K562 (cell line): ENCODE results near the gene VPS4A. TPM values are rescaled to one million over a fixed set of nuclear protein-coding genes. Genes with fewer than 3 reads are reported as not detected.

Experiments
- ATAC-seq: fragments of 200-7000 bp; cut with Tn5 transposase; 3 replicates; pipeline ENCODE4 v1.9.1; 2020; ENCODE audit warnings: moderate library complexity
- BruUV-seq: library from RNA; stranded (reverse); fragments of 400-500 nt; replicated peaks from 2 replicates; lab custom pipeline; 2021; lab: Mats Ljungman, UMichigan
- CTCF ChIA-PET: fragments of 300-600 bp; formaldehyde crosslinking; extraction: SDS; loops from one replicate; lab custom pipeline; 2021; ENCODE audit warnings: low intra/inter-chr PET ratio; lab: Yijun Ruan, JAX
- POLR2A ChIA-PET: fragments of 300-600, 350-650 bp; sonication (Branson Sonifier 250); formaldehyde crosslinking; extraction: SDS; loops from one replicate; lab custom pipeline; 2021; ENCODE audit warnings: antibody characterized with exemption, inconsistent platforms; lab: Yijun Ruan, JAX
- DNase-seq, 4 experiments: peaks; one replicate each; pipeline versions ENCODE4 v3.0.0 to v3.0.0-alpha.2; 2011 to 2018; ENCODE audit warnings: low spot score in 3 of 4, mixed read lengths in 3 of 4; ENCODE audit errors: extremely low read depth in 1 of 4
- FAIRE-seq: peaks from 2 replicates; lab custom pipeline; 2011; peaks lifted over from hg19 to GRCh38; lab: Jason Lieb, UNC
- H2AFZ ChIP-seq: 2 replicates; pipeline ENCODE4 v1.6.0; 2011; ENCODE audit warnings: low read depth, low read length, control low read depth, inconsistent platforms
- H3K27ac ChIP-seq: fragments of 200-600 bp; 3 replicates; pipeline ENCODE4 v1.8.0; 2011; ENCODE audit warnings: low read depth, mild to moderate bottlenecking, control low read depth, inconsistent platforms, low read length, moderate library complexity, mixed read lengths; ENCODE audit errors: extremely low read depth
- H3K27me3 ChIP-seq, 2 experiments: fragments of 300-600 bp in 1 of 2; 2 replicates in 1 of 2; 3 replicates in 1 of 2; pipeline versions ENCODE4 v1.6.0 to v1.8.0; 2011; ENCODE audit warnings: inconsistent platforms in 2 of 2, low read length in 2 of 2, mild to moderate bottlenecking in 1 of 2, mixed read lengths in 1 of 2, moderate library complexity in 1 of 2; ENCODE audit not compliant: control insufficient read depth in 2 of 2, insufficient read depth in 2 of 2
- H3K36me3 ChIP-seq: fragments of 300-600 bp; 3 replicates; pipeline ENCODE4 v1.8.0; 2011; ENCODE audit warnings: mild to moderate bottlenecking, low read length, inconsistent platforms; ENCODE audit not compliant: control insufficient read depth, insufficient read depth
- H3K4me1 ChIP-seq, 2 experiments: fragments of 200-600 bp in 1 of 2; replicated peaks in 1 of 2; 2 replicates in 1 of 2; 3 replicates in 1 of 2; pipeline versions ENCODE4 v1.5.1 to v1.8.0; 2011; ENCODE audit warnings: inconsistent platforms in 2 of 2, low read length in 2 of 2, mild to moderate bottlenecking in 1 of 2, mixed read lengths in 1 of 2, moderate library complexity in 1 of 2; ENCODE audit not compliant: control insufficient read depth in 2 of 2, insufficient read depth in 2 of 2
- H3K4me2 ChIP-seq: 2 replicates; pipeline ENCODE4 v1.6.1; 2011; ENCODE audit warnings: low read length, control low read depth, inconsistent platforms, mixed read lengths; ENCODE audit not compliant: insufficient read depth
- H3K4me3 ChIP-seq: fragments of 200-600 bp; sonication (generic), shearing (Covaris generic); 2 replicates; pipeline ENCODE4 v1.5.1; 2016; ENCODE audit warnings: control low read depth, inconsistent platforms
- H3K79me2 ChIP-seq: fragments of 200-600 bp; 3 replicates; pipeline ENCODE4 v1.8.0; 2011; ENCODE audit warnings: low read length, inconsistent platforms; ENCODE audit not compliant: control insufficient read depth, insufficient read depth
- H3K9ac ChIP-seq, 2 experiments: 2 replicates each; pipeline versions ENCODE4 v1.6.0 to v1.6.1; 2011; ENCODE audit warnings: low read depth in 2 of 2, low read length in 2 of 2, control low read depth in 1 of 2, inconsistent platforms in 1 of 2, mild to moderate bottlenecking in 1 of 2, mixed read lengths in 1 of 2; ENCODE audit not compliant: insufficient read depth in 1 of 2
- H3K9me1 ChIP-seq: one replicate; pipeline ENCODE4 v1.6.0; 2011; ENCODE audit warnings: inconsistent platforms, mild to moderate bottlenecking, low read length, moderate library complexity; ENCODE audit not compliant: control insufficient read depth, insufficient read depth
- H3K9me3 ChIP-seq: replicated peaks from 2 replicates; pipeline ENCODE4 v1.5.1; 2011; ENCODE audit warnings: low read depth, low read length, inconsistent platforms; ENCODE audit not compliant: control insufficient read depth, insufficient read depth
- H4K20me1 ChIP-seq: replicated peaks from 2 replicates; pipeline ENCODE4 v1.6.1; 2011; ENCODE audit warnings: low read length, inconsistent platforms, mixed read lengths; ENCODE audit not compliant: control insufficient read depth, insufficient read depth
- KAT7 ChIP-seq: sonication (generic); formaldehyde crosslinking; IDR thresholded peaks from 2 replicates; pipeline ENCODE4 v1.8.0; 2022; ENCODE audit warnings: missing genetic modification reagents, mild to moderate bottlenecking, borderline replicate concordance
- TEAD1 ChIP-seq, 2 experiments: fragments of 450-650 bp in 1 of 2; sonication (generic) in 1 of 2; formaldehyde crosslinking; IDR thresholded peaks; 2 replicates each; pipeline versions ENCODE4 v1.4.0 to v1.8.0; 2020 to 2022; ENCODE audit warnings: mild to moderate bottlenecking in 2 of 2, missing genetic modification reagents in 1 of 2
- WGBS: fragments of 100-300 bp; shearing (Covaris generic); methylation state at CpG from one replicate; pipeline ENCODE4 v1.1.6; 2016; ENCODE audit warnings: low coverage, mixed read lengths; ENCODE audit not compliant: insufficient coverage; ENCODE audit errors: missing lambda C conversion rate; 5-methylcytosine and 5-hydroxymethylcytosine counted together
- in situ Hi-C: fragments of 300-500 bp; cut with MboI; formaldehyde crosslinking; loops from 4 replicates; pipeline ENCODE4 v1.15.0; 2018; ENCODE audit warnings: inconsistent platforms, mixed read lengths
- intact Hi-C: fragments of 100-400 bp; cut with micrococcal nuclease; formaldehyde crosslinking; loops from 2 replicates; pipeline ENCODE4 v1.14.2; 2022
- polyA plus RNA-seq, 8 experiments: library from polyadenylated mRNA; depleted of rRNA in 4 of 8; stranded (reverse) in 5 of 8; unstranded in 3 of 8; fragments of >200 nt; fragmentation: Nextera tagmentation in 2 of 8; fragmentation: Illumina TruSeq in 1 of 8; extraction: Ambion mirVana in 2 of 8; extraction: Trizol in 1 of 8; gene quantifications; 2 replicates each; pipeline versions ENCODE4 v1.2.1 to v1.2.3, GENCODE V29; 2011 to 2014; ENCODE audit warnings: inconsistent platforms in 1 of 8, missing spikeins in 1 of 8
- total RNA-seq, 7 experiments: library from RNA; depleted of rRNA in 6 of 7; stranded (reverse); fragments of >200 nt in 6 of 7; fragmentation: Illumina TruSeq in 2 of 7; extraction: Trizol in 2 of 7; gene quantifications; 2 replicates each; pipeline versions ENCODE4 v1.2.1 to v1.2.3, GENCODE V29; 2011 to 2021; ENCODE audit warnings: low replicate concordance in 1 of 7
- TF ChIP-seq, protein P1 (sequence below): fragments of 250-450 bp; sonication (Bioruptor Pico); IDR thresholded peaks from 2 replicates; pipeline ENCODE4 v1.9.0; 2021; ENCODE audit warnings: mild to moderate bottlenecking, inconsistent platforms
- TF ChIP-seq, protein P2 (sequence below): sonication (generic); formaldehyde crosslinking; IDR thresholded peaks from 2 replicates; pipeline ENCODE4 v1.8.0; 2022; ENCODE audit warnings: missing genetic modification reagents, mild to moderate bottlenecking, moderate library complexity, borderline replicate concordance
- TF ChIP-seq, protein P3 (sequence below): sonication (generic); formaldehyde crosslinking; IDR thresholded peaks from 2 replicates; pipeline ENCODE4 v1.9.0; 2022; ENCODE audit warnings: mild to moderate bottlenecking, missing genetic modification reagents

Gene VPS4A
- total and polyA plus RNA-seq, 9 of the 15 experiments (the other 6 are each of a cell fraction or from before 2014, with no cell fraction given), result 7.6 to 45.4 (median 29.9) TPM

DNA sequence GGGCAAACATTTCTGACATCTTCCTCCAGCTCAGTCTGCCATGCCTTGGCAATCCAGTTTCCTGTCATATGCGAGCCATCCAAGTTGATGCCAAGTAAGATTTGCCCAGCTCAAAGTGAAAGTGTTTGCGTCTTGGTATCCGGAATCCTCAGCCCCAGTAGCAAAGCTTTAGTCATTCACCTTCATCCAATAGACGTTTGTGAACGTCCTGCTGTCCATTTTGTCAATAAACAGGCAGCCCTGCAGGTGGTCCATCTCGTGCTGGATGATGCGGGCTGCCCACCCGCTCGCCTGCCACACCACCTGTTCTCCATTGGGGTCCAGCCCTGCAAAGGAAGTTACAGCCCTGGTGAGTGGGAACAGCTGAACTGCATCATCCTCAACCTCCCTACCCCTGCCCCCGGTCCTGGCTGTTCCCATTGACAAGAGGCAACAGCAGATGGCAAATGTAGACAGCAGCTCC lies 17.7 kb downstream of the VPS4A start (continued):
- TF ChIP-seq, protein P1, sequence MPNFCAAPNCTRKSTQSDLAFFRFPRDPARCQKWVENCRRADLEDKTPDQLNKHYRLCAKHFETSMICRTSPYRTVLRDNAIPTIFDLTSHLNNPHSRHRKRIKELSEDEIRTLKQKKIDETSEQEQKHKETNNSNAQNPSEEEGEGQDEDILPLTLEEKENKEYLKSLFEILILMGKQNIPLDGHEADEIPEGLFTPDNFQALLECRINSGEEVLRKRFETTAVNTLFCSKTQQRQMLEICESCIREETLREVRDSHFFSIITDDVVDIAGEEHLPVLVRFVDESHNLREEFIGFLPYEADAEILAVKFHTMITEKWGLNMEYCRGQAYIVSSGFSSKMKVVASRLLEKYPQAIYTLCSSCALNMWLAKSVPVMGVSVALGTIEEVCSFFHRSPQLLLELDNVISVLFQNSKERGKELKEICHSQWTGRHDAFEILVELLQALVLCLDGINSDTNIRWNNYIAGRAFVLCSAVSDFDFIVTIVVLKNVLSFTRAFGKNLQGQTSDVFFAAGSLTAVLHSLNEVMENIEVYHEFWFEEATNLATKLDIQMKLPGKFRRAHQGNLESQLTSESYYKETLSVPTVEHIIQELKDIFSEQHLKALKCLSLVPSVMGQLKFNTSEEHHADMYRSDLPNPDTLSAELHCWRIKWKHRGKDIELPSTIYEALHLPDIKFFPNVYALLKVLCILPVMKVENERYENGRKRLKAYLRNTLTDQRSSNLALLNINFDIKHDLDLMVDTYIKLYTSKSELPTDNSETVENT, result 0 out of 2 replicates have a peak, but pooled peaks have one; percentile 20

DNA sequence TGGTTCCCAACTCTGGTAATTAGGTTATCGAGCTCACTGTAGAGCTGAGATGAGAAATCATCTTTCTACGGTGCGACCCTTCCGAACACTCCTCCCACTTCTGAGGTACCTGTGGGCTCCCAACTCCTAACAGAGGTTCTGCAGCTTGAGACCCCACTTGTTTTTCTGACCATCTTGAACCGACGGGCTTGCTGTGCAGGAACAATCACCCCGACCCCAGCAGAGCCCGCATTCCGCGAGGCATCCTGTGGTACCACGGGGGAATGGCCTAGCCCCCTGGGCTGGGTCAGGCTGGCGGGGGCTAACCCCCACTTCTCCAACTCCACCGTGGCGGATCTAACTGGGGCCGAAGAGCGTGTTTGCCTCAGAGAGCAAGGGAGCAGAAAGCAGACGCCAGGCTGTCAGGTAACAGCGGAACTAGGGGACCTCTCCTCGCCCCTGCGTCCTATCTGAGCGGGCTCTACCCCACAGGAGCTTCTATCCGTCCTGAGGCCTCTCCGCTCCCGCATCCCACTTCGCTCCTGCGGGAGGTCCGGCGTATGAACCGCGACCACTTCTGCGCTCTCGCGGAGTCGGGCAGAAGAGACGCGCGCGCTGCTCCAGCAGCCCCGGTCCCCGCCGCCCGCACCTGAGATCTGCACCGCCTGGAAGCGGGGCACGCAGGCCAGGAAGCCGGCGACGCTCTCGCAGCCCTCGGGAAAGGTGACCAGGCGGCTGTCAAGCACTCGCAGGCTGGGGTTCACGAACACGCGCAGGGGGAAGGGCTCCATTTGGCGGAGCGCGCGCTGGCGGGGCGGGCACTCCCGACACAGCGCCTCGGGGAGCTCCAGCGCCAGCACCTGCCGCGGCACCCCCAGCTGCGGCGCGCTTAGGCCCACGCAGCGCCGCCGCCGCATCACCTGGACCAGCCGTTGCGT lies 18.5 kb downstream of the VPS4A start:
- ATAC-seq, result peak; percentile 59
- Histone ChIP-seq H3K36me3 (peaks cover 78% of the 10 kb centered on the region), H3K9ac (peak overlapping the region; percentile 85 to 97), H3K4me3 (peak overlapping the region; percentile 88), H3K27ac (peak overlapping the region; percentile 95), H3K4me2 (peak overlapping the region; percentile 89), H3K27me3 (no peaks in the 10 kb centered on the region), H4K20me1 (peaks cover 30% of the 10 kb centered on the region), H3K4me1 (peaks cover 21 to 58% of the 10 kb centered on the region in 2 experiments; a peak in 4 of 5 replicates), H2AFZ (peak overlapping the region; percentile 81), H3K9me1 (no peaks in the 10 kb centered on the region), H3K9me3 (no peaks in the 10 kb centered on the region), H3K79me2 (peaks cover 69% of the 10 kb centered on the region)
- intact Hi-C loops, result no loop called here
- BruUV-seq, result no TSS peak
- 2% methylated on average over 68 of the region's 77 CpGs for WGBS
- no peak for FAIRE-seq
- CTCF ChIA-PET, result interaction anchor here (1.1 kb wide), 1 partner anchor 10 kb away, joined by 8 read pairs; the partner anchor contains the start of genes COG8 and NIP7
- peak in 2 of 4 experiments; percentile 46 to 51 for DNase-seq
- in situ Hi-C loops, result no loop called here
- POLR2A ChIA-PET, result interaction anchor here (0.6 to 5.1 kb wide), 13 partner anchors 9 to 809 kb away, joined by 3 to 51 read pairs (median 3); partner anchors contain the start of genes COG8, NIP7 and TERF2
- TF ChIP-seq, protein P2, sequence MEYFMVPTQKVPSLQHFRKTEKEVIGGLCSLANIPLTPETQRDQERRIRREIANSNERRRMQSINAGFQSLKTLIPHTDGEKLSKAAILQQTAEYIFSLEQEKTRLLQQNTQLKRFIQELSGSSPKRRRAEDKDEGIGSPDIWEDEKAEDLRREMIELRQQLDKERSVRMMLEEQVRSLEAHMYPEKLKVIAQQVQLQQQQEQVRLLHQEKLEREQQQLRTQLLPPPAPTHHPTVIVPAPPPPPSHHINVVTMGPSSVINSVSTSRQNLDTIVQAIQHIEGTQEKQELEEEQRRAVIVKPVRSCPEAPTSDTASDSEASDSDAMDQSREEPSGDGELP (CRISPR knock-in tag), result peak; percentile 18; the same call in 1 of the 2 replicates
- TF ChIP-seq KAT7 (CRISPR knock-in tag) (0 out of 2 replicates have a peak, but pooled peaks have one; percentile 13), TEAD1 (CRISPR knock-in tag; IDR thresholded peaks at IDR 0.05) (0 out of 4 replicates have a peak, but pooled peaks of 1 of the 2 experiments have one; percentile 10)
- TF ChIP-seq, protein P3, sequence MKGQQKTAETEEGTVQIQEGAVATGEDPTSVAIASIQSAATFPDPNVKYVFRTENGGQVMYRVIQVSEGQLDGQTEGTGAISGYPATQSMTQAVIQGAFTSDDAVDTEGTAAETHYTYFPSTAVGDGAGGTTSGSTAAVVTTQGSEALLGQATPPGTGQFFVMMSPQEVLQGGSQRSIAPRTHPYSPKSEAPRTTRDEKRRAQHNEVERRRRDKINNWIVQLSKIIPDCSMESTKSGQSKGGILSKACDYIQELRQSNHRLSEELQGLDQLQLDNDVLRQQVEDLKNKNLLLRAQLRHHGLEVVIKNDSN (CRISPR knock-in tag), result 0 out of 2 replicates have a peak, but pooled peaks have one; percentile 20
